Esophagus (tissue), 2 donors: ENCODE data around the gene PDE4C. TPM values are rescaled to one million over a fixed set of nuclear protein-coding genes. Genes with fewer than 3 reads are reported as not detected.
A peak's percentile ranks its signal among the peaks of the same experiment; 100 is the strongest.

Source experiments
- H3K27ac ChIP-seq, 2 donors: one replicate each; pipeline ENCODE4 v1.5.1; 2013; ENCODE audit warnings: low read depth in 2 of 2, mild to moderate bottlenecking in 2 of 2, inconsistent platforms in 1 of 2, low read length in 1 of 2, moderate library complexity in 1 of 2
- H3K27me3 ChIP-seq, 2 donors: one replicate each; pipeline ENCODE4 v1.6.1; 2013; ENCODE audit warnings: low read length in 2 of 2, control low read depth in 1 of 2, mild to moderate bottlenecking in 1 of 2; ENCODE audit not compliant: insufficient read depth in 2 of 2, control insufficient read depth in 1 of 2
- H3K36me3 ChIP-seq, 2 donors: one replicate each; pipeline ENCODE4 v1.6.1; 2013; ENCODE audit warnings: low read length in 1 of 2; ENCODE audit not compliant: control insufficient read depth in 2 of 2, insufficient read depth in 2 of 2
- H3K4me1 ChIP-seq, 2 donors: one replicate each; pipeline ENCODE4 v1.6.1; 2013; ENCODE audit warnings: low read length in 1 of 2; ENCODE audit not compliant: control insufficient read depth in 2 of 2, insufficient read depth in 2 of 2
- H3K4me3 ChIP-seq, 2 donors: one replicate each; pipeline ENCODE4 v1.5.1; 2013; ENCODE audit warnings: low read length in 2 of 2, mild to moderate bottlenecking in 2 of 2, low read depth in 1 of 2, moderate library complexity in 1 of 2
- H3K9me3 ChIP-seq, 2 donors: one replicate each; pipeline ENCODE4 v1.6.1; 2013; ENCODE audit warnings: mild to moderate bottlenecking in 2 of 2, low read depth in 1 of 2, low read length in 1 of 2, moderate library complexity in 1 of 2; ENCODE audit not compliant: control insufficient read depth in 2 of 2, insufficient read depth in 1 of 2
- WGBS, 2 donors: extraction: QIAGEN DNeasy Blood & Tissue Kit; methylation state at CpG; one replicate each; pipeline ENCODE4 v1.1.7; 2013; 5-methylcytosine and 5-hydroxymethylcytosine counted together
- polyA plus RNA-seq, 2 donors: library from polyadenylated mRNA; stranded (reverse); fragments of 200-250 nt; gene quantifications; one replicate each; pipeline ENCODE4 v1.2.3, GENCODE V29; 2013
- donor health status: healthy with polysubstance abuse.
- donor health status: Bipolar disorder and iron deficiency.

Gene PDE4C
- polyA plus RNA-seq, 2 donors = 0.07 to 0.39 TPM

DNA sequence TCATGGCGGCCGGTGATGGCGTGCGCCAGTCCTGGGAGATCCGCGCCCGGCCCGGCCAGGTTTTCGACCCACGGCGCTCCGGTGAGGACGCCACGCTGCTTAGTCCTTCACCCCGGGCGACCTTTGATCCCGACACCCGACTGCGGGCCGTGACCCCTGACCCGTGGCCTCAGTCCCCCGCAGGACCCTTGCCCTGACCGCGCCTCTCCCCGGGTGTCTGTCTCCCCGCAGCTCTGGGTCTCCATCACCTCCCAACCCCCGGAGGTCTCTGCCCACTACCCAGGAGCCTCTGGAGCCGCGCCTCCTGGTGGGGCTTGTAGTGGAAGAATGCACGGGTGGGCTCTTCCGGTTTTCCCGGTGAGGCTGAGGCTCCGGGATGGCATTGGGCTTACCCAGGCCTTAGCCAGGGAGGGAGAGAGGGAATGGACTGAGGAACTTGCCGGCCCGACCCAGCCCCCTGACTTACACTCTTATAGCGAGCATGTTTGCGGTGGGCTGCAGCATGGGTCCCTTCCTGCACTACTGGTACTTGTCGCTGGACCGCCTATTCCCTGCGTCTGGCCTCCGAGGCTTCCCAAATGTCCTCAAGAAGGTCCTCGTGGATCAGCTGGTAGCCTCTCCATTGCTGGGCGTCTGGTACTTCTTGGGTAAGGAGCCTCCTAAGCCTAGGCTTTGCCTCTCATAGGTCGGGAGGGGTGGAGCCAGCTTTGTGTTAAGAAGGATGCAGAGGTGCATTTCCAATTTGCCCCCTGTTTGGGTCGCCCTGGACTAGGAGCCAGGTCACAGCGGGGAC is 32.7 kb downstream of the PDE4C start:
- WGBS, 2 donors = 4 to 5% methylated on average over 46 of the region's 46 CpGs
- H3K4me1 ChIP-seq = peaks cover 7 to 11% of the 10 kb centered on the region in 2 donors
- H3K36me3 ChIP-seq = peaks cover 13 to 18% of the 10 kb centered on the region in 2 donors
- H3K27ac ChIP-seq = peak overlapping the region; percentile 91 to 93
- peak overlapping the region; percentile 60 to 79 for H3K4me3 ChIP-seq
- no peaks in the 10 kb centered on the region for H3K27me3 ChIP-seq
- H3K9me3 ChIP-seq = no peaks in the 10 kb centered on the region

DNA sequence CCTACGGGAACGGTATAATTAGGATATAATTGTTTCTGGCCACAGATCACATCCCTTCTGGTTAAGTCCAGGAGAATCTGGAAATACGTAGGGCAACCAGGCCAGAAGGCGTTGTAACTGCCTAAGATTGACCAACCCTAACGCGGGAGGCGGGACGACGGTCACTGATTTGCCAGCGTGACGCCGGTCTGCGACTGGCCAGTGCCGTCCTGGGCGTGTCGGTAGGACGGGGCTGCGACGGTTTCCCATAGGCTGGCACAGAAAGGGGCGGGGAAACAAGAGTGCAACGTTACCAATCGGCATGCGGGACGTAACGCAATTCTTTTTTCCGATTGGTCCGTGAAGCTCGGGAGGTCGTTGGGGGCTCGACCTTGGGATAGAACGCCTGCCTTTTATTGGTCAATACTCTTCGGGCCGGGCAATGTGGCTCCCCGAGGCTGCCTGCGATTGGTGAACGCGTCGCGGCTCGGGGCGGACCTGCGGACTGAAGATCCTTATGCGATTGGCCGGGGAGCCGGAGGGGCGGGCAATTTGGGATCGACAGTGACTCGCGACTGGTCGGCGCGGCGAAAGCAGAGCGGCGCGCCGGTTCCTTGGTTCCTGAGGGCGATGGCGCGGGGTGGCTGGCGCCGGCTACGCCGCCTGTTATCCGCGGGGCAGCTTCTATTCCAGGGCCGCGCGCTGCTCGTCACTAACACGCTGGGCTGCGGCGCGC is 33.4 kb downstream of the PDE4C start, which contains the start of gene MPV17L2:
Gene MPV17L2 (plus strand): TSS at position 546 of the 715 bp plus-strand sequence. CDS start 64 bp downstream, at position 610.
- Histone ChIP-seq H3K4me3 (peak within 1 kb of the TSS; percentile 60 to 79), H3K9me3 (no peaks in the 10 kb centered on the region), H3K4me1 (peaks cover 7 to 11% of the 10 kb centered on the region in 2 donors), H3K27ac (peak within 1 kb of the TSS; percentile 91 to 95), H3K36me3 (peaks cover 7 to 11% of the 10 kb centered on the region in 2 donors), H3K27me3 (no peaks in the 10 kb centered on the region)
- 0% methylated on average over 74 of the region's 74 CpGs for WGBS, 2 donors

DNA sequence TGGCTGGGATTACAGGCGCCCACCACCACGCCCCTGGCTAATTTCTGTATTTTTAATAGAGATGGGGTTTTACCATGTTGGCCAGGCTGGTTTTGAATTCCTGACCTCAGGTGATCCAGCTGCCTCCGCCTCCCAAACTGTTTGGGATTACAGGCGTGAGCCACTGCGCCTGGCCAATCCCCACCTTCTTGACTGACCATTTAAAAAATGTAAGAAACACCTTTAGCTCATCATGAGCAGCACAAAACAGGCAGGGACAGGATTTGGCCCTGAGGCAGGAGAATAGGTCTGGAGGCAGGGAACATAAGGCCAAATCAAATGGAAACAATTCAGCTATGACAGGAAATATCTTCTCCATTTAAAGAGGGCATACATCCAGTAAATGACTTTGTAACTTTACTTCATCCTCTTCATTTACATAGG is 34.6 kb downstream of the PDE4C start:
- peaks cover 4 to 6% of the 10 kb centered on the region in 2 donors for H3K36me3 ChIP-seq

DNA sequence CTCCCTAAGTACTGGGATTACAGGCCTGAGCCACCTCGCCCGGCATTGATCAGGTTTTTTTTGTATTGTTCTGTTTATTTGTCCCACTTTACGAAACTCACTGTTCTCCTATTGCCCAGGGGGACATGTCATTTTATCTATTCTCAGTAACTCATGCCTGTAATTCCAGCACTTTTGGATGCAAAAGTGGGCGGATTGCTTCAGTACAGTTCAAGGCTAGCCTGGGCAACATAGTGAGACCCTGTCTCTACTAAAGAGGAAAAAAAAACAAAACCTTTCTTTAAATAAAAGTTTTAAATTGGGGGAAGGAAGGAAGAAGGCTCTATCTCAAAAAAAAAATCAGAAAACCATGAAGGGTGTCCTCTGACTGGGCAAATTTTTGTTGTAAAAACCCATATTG is 36.0 kb downstream of the PDE4C start:
- H3K4me3 ChIP-seq = no peak overlapping the region
- H3K27me3 ChIP-seq = no peaks in the 10 kb centered on the region
- no peaks in the 10 kb centered on the region for H3K9me3 ChIP-seq
- WGBS, 2 donors = 73 to 83% methylated on average over 4 of the region's 4 CpGs
- no peak overlapping the region for H3K27ac ChIP-seq
- H3K4me1 ChIP-seq = peaks cover 7 to 11% of the 10 kb centered on the region in 2 donors
- no peaks in the 10 kb centered on the region for H3K36me3 ChIP-seq

More for the DNA sequence above, 34.6 kb downstream of the PDE4C start:
- Histone ChIP-seq H3K9me3 (no peaks in the 10 kb centered on the region), H3K27me3 (no peaks in the 10 kb centered on the region), H3K4me3 (peak overlapping the region in 1 of 2 donors; percentile 41), H3K4me1 (peaks cover 7 to 11% of the 10 kb centered on the region in 2 donors), H3K27ac (peak overlapping the region; percentile 65 to 84)
- 51 to 54% methylated on average over 5 of the region's 5 CpGs for WGBS, 2 donors

DNA sequence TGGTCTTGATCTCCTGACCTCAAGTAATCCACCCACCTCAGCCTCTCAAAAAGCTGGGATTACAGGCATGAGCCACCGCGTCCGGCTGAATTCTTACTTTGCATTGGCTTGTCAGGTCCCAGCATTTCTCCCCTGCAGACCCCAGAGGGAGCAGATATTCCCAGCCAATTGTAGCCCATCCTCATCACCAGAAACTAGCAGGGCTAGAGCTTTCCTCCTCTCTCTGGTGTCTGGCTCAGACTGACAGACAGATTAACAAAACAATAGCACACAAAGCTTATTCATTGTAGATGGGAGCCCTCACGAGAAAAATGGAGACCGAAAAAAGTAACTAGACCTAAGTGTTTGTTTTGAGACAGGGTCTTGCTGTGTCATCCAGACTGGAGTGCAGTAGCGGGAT is 40.7 kb downstream of the PDE4C start:
- Histone ChIP-seq H3K4me3 (no peak overlapping the region), H3K9me3 (no peaks in the 10 kb centered on the region), H3K36me3 (no peaks in the 10 kb centered on the region), H3K27ac (no peak overlapping the region), H3K27me3 (no peaks in the 10 kb centered on the region), H3K4me1 (no peaks in the 10 kb centered on the region)
- WGBS, 2 donors = 66 to 72% methylated on average over 6 of the region's 6 CpGs

DNA sequence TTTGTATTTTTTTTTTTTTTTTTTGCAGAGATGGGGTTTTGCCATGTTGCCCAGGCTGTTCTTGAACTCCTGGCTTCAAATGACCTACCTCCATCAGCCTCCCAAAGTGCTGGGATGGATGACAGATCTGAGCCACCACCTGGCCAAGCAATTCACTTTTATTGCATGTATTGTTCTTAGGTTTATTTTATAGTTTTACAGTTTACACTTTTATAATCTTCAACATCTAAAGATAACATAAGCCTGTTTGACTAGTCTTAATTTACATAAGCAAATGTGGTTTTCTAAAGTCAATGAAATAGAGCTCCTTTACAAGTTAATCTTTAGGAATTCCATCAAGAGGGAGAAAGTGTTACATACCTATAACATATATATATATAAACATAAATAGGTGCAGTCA is 42.7 kb downstream of the PDE4C start:
- Histone ChIP-seq H3K36me3 (no peaks in the 10 kb centered on the region), H3K27ac (no peak overlapping the region), H3K4me3 (no peak overlapping the region)

GRCh38 chr19:18179957-18180356 is 46.3 kb downstream of the PDE4C start:
- Histone ChIP-seq H3K36me3 (peaks cover 0 to 2% of the 10 kb centered on the region in 2 donors), H3K9me3 (no peaks in the 10 kb centered on the region), H3K4me3 (no peak overlapping the region), H3K27me3 (no peaks in the 10 kb centered on the region), H3K4me1 (peaks cover 0 to 3% of the 10 kb centered on the region in 2 donors), H3K27ac (no peak overlapping the region)
- WGBS, 2 donors = 91 to 94% methylated on average over 5 of the region's 5 CpGs

More for the DNA sequence above, 42.7 kb downstream of the PDE4C start:
- Histone ChIP-seq H3K27me3 (no peaks in the 10 kb centered on the region), H3K9me3 (no peaks in the 10 kb centered on the region), H3K4me1 (no peaks in the 10 kb centered on the region)

DNA sequence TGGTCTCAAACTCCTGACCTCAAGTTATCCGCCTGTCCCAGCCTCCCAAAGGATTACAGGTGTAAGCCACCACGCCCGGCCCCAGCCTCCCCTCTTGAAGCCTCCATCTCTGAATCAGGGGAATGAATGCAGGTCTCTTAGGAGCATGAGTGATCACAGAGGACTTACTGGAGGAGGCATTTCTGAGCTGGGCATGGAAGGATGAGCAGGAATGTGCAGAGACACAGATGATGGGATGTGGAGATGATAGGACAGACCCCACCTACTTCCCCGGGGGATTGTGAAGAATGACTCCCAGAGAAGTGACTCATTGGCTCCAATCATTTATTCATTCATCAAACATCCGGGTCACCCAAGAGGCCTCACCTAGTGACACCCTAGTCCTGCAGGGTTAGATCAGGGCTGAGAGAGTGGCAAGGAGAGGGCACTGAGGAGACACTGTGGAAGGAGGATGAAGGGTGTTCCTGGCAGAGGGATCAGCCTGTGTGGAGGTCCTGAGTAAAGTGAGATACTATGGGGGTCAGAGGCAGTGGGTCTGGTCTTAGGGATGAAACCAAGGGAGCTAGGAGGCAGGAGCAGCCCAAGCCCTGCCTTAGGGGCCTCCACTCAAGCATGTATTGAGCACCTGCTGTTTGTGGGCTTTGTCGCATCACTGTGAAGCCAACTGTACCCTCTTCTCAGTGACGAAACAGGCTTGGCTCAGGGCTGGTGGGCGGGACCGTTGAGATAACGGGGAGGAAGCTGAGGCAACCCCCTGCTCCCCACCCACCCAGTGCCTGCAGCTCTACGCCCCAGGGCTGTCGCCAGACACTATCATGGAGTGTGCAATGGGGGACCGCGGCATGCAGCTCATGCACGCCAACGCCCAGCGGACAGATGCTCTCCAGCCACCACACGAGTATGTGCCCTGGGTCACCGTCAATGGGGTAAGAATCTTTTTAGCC is 49.6 kb downstream of the PDE4C start:
- no peaks in the 10 kb centered on the region for H3K9me3 ChIP-seq
- no peak overlapping the region for H3K4me3 ChIP-seq
- no peaks in the 10 kb centered on the region for H3K27me3 ChIP-seq
- WGBS, 2 donors = 83 to 84% methylated on average over 19 of the region's 19 CpGs
- H3K27ac ChIP-seq = no peak overlapping the region
- H3K36me3 ChIP-seq = peaks cover 0 to 2% of the 10 kb centered on the region in 2 donors
- H3K4me1 ChIP-seq = peaks cover 3 to 4% of the 10 kb centered on the region in 2 donors

- H3K36me3 ChIP-seq = peaks cover 0 to 2% of the 10 kb centered on the region in 2 donors
- peaks cover 3 to 4% of the 10 kb centered on the region in 2 donors for H3K4me1 ChIP-seq
- H3K9me3 ChIP-seq = no peaks in the 10 kb centered on the region
- no peak overlapping the region for H3K4me3 ChIP-seq
- no peaks in the 10 kb centered on the region for H3K27me3 ChIP-seq
- H3K27ac ChIP-seq = no peak overlapping the region
- WGBS, 2 donors = 82 to 83% methylated on average over 11 of the region's 11 CpGs
Observed at GRCh38 chr19:18174983-18175382, 51.3 kb downstream of the PDE4C start.
